GM04503 (cell line): ENCODE measurements around the gene BMERB1.
"Not testable (repeated sequence)": the region's sequence is repeated elsewhere in the genome, so short reads cannot be mapped to it uniquely, and the experiment has no call there.

Source experiments
- DNase-seq: peaks from one replicate; pipeline ENCODE4 v3.0.0-alpha.2; 2012; ENCODE audit warnings: low read depth

Gene BMERB1

DNA sequence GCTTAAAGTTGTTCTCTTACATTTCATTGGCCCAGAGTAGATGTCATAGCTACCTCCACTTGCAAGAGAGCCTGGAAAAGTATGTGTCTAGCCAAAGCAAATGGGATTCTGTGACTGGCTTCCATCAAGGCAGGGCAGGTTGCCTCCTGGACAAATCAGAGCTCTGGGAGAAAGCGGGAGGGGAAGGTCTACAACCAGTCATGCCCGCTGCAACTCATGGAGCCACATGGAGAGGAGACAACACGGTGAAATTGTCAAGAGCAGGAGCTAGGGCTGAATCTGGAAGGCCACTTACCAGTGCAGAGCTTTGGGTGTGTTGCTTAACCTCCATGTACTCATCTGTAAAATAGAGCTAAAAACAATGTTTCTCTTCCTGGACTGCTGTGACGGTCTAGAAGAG is 124.8 kb downstream of the BMERB1 start:
- DNase-seq = no peak

DNA sequence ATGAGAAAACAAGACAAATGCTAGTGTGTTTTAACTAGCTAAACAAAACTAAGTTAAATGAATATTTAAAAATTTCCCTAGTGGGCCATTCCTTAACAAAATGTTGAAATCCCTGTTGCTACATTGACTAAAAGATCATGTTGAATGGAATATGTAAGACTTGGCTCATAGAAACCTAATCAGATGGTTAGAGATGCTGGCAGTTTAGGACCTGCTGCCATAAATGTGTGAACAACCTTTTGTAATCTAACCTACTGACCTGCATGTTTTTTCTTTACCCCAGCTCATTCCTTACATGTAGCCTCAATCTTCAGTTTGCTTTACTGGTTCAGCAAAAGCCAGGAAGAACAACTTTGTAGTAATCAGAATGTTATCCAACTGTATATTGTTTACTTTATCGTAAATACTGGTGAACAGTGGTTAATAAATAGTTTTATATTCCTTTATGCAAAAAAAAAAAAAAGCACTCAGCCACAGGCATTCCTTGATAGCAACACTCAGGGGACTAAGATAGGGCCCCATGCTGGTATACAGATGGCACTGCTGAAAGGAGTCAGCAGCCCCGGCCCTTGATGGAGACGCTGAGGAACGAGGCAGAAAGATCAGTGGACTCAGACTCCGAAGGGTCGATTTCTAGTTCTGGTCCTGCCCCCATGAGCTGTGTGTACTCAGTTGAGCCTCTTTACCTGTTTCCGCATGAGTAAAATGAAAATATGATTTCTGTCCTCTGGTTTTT is 130.4 kb downstream of the BMERB1 start:
- no peak for DNase-seq

DNA sequence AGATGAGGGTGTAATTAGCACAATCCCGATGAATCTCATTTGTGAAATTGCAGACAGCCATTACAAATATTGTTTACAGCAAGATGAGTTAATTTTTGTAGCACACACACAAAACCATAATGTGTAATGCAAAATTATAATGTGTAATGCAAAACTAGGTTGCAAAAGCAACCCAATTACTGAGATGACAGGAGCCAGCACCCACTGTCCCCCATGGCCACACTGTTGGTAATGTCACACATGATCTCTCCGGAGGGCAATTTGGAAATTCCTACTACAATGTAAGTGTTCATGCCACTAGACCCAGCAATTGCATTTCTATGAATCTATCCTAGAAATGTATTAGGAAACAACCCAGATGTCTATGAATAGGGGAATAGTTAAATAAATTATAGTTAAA is 131.7 kb downstream of the BMERB1 start:
- DNase-seq = no peak

DNA sequence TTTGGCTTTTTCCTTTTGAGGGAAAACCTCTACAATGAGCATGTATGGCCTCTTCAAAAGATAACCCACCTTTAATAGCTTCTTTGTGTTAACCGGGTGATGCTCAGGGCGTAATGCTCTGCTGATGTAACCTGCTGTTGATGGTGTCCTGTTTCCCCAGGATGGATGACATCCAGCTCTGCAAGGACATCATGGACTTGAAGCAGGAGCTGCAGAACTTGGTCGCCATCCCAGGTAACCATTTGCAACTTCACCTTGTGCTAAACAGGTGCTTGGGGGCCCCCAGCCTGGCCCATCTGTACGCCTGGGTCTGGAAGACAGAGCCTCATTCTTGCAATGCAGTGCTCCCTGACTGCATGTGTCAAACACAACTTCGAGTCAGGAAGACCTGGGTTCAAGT is 133.4 kb downstream of the BMERB1 start:
- no peak for DNase-seq

DNA sequence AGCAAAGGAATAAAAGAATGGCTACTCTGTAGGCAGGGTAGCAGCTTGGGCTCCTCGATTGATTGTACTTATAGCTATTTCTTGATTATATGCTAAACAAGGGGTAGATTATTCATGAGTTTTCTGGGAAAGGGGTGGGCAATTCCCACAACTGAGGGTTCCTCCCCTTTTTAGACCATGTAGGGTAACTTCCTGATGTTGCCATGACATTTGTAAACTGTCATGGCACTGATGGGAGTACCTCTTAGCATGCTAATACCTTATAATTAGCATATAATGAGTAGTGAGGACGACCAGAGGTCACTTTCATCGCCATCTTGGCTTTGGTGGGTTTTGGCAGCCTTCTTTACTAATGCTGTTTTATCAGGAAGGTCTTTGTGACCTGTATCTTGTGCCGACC is 136.3 kb downstream of the BMERB1 start:
- not testable (repeated sequence) for DNase-seq

DNA sequence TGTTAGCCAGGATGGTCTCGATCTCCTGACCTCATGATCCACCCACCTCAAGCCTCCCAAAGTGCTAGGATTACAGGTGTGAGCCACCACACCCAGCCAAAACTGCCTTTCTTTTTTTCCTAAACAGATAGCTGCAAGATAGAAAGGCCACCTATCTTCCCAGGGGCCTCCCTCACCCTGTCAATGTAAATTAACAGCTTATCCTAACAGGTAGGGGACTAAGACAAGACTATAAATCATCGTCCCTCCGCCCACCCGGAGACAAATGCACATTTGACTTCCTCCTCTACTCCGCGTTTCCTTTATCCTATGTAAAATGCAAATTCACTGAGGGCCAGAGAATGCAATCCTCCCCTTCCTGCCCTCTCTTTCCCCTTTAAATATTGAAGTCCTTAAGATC is 137.2 kb downstream of the BMERB1 start:
- DNase-seq = no peak

DNA sequence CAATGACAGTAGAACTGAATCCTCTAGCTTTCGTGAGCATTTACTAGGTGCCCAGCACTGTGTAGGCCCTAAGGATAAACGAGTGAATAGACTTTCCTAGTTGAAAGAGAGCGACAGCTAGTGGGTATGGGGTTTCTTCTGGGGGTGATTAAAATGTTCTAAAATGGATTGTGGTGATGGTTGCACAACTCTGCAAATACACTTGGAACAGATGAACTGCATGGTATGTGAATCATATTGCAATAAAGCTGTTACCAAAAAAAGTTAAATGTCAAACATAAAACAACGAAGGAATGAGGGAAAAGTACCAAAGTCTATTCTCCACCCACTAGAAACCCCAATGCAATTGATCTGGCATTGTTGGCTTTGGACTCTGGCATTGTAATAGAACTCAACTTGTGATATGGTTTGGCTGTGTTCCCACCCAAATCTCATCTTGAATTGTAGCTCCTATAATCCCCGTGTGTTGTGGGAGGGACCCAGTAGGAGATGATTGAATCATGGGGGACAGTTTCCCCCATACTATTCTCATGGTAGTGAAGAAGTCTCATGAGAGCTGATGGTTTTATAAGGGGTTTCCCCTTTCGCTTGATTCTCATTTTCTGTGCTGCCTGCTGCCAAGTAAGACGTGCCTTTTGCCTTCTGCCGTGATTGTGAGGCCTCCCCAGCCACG is 138.1 kb downstream of the BMERB1 start:
- peak; percentile 77 for DNase-seq

DNA sequence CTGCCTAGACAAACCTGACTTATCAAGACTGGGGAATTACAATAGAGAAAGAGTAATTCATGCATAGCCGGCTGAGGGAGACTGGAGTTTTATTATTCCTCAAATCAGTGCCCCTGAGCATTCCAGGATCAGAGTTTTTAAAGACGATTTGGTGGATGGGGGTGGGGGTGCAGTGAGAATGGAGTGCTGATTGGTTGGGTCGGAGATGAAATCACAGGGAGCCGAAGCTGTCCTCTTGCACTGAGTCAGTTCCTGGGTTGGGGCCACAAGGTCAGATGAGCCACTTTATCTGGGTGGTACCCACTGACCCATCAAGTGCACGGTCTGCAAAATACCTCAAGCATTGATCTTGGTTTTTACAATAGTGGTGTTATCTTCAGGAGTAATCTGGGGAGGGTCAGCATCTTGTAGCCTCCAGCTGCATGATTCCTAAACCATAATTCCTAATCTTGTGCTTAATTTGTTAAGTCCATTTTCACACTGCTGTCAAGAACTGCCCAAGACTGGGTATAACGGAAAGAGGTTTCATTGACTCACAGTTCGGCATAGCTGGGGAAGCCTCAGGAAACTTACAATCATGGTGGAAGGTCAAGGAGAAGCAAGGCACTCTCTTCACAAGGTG is 139.0 kb downstream of the BMERB1 start:
- no peak for DNase-seq

DNA sequence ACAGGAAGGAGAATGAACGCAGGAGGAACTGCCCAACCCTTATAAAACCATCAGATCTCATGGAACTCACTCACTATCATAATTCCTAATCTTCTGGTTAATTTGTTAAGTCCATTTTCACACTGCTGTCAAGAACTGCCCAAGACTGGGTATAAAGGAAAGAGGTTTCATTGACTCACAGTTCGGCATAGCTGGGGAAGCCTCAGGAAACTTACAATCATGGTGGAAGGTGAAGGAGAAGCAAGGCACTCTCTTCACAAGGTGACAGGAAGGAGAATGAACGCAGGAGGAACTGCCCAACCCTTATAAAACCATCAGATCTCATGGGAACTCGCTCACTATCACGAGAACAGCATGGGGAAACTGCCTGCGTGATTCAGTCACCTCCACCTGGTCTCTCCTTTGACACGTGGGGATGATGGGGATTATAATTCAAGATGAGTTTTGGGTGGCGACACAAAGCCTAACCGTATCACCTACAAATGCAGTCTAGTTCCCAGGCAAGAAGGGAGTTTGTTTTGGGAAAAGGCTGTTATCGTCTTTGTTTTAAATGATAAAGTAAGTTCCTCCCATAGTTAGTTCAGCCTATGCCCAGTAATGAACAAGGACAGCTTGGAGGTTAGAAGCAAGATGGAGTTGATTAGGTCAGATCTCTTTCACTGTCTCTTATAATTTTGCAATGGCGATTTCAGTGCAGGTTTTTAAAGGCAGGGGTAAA is 139.7 kb downstream of the BMERB1 start:
- not testable (repeated sequence) for DNase-seq

DNA sequence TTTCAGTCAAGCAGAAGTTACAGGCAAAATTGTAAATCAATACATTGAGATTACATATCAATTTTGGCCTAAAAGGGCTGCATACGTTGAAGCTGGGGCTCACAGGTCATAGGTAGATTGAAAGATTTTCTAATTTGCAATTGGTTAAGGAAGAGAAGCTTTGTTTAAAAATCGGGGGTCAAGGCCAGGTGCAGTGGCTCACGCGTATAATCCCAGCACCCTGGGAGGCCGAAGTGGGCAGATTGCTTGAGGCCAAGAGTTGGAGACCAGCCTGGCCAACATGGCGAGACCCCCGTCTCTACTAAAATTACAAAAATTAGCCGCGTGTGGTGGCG is 140.2 kb downstream of the BMERB1 start:
- no peak for DNase-seq

DNA sequence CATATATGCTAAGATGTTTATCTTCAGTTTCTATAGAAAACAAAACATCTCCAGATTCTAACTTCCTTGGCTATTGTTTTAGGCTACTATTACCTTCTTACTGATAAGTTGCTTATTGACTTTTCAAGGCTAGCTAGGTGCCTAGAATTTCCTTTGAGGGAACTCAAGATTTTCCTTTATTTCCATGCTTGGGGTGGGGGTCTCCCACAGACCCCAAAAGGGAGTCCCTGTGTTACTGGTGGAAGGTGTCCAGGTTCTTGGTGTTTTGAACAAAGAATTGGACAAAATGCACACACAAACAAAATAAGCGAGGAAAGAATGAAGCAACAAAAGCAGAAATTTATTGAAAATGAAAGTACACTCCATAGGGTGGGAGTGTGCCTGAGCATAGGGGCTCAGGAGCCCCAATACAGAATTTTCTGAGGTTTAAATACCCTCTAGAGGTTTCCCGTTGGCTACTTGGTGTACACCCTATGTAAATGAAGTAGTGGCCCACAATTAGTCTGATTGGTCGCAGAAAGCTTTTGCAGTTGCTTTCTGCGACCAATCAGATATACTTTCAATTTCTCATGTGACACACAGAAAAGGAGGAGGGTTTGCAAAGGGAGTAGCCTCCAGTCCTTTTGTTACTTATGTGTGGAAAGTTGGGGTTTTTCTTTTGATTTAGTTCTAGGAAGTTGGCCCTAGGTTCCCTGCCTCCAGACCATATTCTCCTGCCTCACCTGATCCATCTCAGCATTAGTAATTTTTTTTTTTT is 141.1 kb downstream of the BMERB1 start:
- DNase-seq = no peak

DNA sequence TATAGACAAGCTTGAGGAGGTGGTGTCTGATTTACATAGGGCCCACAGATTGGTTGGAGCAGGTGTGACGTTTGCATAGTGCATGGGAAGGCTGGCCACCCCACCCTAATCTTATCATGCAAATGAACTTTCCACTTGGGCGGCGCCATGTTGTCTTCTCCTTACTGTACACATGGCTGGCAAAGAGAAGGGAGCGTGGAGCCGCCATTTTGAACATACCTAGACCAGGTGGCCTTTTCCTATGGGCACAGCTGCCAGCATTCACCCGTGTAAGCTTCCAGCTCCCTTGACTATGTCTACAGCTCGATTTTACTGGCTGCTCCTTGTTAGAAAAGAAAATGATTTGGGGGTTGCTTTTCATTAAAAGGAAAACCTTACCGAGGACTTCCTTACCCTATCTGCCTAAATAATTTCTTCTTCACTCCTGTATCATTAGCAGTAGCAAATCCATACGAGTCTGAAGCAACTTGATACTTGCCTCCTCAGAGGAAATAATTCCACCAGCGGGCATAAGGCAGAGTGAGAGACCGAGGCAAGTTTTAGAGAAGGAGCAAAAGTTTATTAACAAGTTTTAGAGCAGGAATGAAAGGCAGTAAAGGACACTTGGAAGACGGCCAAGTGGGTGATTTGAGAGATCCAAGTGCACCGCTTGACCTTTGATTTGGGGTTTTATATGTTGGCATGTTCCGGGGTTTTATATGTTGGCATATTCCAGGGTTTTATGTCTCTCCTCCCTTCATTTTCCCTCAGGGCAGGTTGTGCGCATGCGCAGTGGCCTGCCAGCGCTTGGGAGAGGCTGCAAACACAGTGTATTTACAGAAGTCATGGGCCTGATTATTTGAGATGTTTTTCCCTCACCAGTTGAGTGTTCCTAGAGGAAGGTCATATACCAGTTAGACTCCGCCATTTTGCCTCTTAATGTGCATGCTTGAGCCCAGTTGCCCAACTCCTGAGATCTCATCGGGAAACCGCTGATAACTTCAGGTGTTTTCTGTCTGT is 142.9 kb downstream of the BMERB1 start:
- no peak for DNase-seq

DNA sequence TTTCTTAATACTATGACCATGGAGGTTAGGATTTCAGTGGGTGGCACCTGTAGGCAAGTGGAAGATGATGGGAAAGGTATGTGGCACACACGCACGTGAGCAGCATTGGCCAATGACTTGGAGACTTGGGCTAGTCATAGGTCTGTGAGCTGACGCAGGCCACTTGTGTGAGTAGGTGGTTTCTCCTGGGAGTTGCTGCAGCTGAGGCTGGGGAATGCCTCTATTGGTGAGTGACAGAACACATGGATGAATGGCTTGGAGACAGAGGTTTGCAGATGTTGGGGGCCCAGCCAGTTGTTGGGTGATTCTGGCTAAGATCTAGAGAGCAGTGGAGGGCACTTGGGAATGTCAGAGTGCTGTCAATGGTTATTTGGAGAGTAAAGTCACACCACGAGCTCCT is 144.4 kb downstream of the BMERB1 start:
- no peak for DNase-seq

DNA sequence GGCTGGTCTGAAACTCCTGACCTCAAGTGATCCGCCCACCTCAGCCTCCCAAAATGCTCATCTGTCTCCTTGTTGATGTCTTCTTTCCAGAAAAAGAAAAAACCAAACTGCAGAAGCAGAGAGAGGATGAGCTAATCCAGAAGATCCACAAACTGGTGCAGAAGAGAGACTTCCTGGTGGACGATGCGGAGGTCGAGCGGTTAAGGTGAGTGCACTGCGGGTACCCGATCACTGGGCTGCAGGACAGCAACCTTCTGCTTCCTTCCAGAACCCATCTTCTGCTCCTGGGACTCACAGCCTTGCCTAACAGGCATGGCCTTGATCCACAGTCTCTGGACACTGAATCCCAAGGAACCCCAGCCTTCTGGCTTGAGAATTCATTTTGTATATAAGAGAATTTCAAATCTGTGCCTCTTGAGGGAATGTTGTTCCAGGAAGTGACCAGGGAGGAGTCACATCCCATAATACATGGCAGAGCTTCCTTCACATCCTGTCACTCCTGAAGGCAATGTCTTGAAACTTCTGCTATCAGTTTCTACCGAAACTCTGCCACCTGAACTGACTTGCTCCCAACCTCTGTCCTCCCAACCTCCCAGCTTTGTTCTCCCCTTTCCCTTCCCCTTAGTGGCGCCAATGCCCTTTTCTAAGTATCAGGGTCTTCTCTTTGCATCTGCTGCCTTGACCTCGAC is 146.9 kb downstream of the BMERB1 start:
- DNase-seq = no peak

DNA sequence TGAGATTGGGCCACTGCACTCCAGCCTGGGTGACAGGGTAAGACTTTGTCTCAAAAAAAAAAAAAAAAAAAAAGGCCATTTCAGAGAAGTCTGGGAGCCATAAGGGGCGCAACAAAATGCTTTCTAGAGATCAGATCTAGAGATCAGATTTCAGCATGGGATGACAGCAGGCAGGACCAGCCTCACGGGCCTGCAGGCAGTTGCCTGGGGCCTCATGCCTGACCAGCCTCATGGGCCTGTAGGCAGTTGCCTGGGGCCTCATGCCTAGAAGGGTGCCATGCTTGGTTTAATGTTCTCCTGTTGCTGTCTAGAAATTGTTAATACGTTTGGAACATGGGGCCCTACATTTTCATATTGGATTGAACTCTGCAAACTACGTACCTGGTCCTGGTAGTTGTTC is 149.1 kb downstream of the BMERB1 start:
- DNase-seq = no peak

DNA sequence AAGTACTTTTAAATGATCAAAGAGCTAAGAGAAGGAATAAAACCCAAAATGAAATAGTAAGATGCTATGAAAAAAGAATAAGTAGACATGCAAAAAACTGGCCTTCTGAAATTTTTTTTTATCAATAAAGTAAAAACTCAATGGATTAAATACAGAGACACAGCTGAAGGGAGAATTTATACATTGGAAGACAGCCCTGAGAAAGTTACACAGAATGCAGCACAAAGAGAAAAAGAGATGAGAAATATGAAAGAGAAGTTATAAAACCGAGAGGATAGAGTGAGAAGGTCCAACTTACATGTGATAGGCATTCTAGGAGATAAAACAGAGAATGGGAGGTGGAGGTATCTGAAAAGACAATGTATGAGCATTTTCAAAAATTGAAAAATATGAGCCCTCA is 151.6 kb downstream of the BMERB1 start:
- DNase-seq = no peak

DNA sequence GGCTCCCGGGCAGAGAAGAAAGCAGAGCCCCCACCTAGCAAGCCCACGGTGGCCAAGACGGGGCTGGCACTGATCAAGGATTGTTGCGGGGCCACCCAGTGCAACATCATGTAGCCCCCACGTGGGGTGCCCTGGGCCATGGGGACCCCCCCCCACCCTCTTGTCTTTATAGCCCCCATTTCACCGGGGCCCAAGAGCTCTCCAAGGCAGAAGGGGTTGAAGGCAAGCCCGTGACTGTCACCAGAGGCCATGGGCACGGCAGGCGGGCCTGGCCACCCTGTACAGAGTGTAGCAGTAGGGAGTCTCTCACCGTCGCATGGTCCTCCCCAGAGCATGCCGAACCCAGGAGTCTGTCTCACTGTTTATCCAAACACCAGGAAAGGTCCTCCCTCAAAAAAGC is 152.3 kb downstream of the BMERB1 start:
- DNase-seq = no peak

DNA sequence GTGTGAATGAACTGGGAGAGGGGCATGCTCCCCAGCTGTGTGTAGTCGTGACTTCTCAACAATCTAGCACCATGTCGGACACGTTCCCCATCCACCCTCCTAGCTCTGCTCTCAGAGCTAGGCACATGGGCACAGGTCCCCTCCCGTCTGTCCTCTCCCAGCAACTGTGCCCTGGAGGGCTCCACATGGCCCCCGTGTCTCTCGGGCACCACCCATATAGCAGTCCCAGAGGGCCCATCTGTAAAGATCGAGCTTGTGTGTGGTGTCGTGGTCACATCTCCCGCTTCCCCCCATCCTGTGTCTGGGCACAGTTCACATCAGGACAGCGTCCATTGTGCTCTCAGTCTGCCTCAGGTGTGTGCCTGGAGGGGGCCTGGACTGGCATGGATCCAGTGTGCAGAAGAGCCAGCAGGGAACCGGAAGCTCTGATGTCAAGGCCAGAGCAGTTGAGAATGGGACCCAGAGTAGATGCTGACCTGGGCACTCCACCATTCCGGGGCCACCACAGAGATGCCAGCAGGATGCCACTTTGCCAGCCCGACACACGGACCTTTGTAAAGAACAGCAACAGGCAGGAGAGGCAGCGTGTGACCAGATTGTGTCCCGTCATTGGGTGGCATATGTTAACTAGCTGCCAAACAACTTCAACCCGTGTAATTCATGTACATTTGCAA is 152.9 kb downstream of the BMERB1 start:
- no peak for DNase-seq

DNA sequence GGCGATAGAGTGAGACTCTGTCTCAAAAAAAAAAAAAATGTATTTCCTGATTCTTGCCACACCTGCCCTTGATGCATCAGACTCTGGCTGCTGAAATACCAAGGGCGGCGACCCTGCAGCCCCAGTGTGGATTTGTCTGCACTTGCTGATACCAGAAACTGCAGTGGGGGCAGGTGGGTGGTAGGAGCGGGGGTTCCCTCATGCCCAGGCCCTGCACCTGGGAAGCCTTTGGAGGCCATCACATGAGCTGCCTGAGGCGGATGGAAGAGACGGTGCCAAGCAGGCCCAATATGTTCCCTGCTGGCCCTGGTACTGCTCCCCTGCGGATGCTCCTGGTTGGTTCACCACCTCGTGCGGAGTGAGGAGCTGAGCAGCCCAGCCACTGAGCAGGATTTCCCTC is 157.9 kb downstream of the BMERB1 start:
- DNase-seq = no peak

DNA sequence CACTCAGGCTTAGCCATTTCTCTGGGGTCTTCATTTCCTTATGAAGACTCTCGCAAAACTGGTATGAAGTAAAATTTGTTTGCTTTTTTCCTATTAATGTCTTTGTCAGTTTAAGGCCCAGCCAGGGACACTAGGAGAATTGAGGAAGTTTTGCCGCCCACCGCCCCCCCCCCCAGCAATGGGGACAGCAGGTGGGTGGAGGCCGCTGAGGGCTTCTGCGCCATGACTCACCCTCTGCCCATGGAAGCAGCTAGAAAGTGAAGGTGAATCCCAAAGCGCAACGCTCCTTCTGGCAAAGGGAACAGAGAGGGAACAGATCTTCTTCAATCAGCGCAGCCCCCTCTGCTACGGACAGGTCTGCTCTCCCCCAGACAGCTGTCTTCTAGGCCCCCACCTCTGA is 158.8 kb downstream of the BMERB1 start:
- DNase-seq = no peak
